ENCODE results near the gene FNBP1.

Gene FNBP1

DNA sequence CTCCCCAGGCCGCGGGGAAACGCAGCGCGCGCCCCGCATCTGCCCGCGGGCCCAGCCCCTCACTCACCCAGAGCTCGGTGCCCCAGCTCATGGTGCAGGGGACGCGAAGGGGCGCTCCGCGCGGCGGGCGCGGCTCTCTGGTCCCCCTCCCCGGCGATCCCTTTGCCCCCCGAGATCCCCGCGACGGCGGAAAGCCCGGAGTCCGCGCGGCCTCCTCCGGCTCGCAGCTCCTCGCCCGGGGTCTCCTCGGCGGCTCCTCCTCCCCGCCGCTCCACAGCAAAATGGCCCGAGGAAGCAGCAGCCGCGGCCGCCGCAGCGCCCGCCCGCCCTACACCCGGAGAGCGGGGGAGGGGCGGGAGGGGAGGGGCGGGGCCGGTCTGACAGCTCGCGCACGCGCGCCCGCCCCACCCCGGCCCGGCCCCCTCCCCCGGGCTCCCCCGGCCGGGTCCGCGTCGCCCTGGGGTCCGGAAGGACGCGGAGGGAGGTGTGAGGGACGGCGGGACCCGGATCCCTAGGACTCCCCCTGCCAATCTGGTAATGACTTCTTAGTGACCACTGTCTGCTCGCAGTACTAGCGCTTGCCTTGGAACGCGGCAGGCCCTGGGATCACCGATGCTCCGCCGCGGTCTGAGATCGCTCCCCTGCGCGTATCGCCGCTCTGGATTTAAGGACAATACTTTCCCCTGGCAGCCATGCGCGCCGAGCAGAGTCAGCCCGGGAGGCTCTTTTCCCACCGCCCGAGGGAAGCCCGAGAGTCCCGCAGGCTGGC is at the start of gene FNBP1:
FNBP1 (minus strand) TSS at position 305 of the 769 bp plus-strand sequence; CDS start at position 91, 214 bp downstream.
- DNase-seq: peak; percentile 86
- Mint-ChIP-seq H3K27me3 (peaks cover 3% of the 10 kb centered on the region), H3K9me3 (no peaks in the 10 kb centered on the region), H3K4me3 (peak within 1 kb of the TSS; percentile 99), H3K4me1 (peaks cover 64% of the 10 kb centered on the region), H3K27ac (peak within 1 kb of the TSS; percentile 98), H3K36me3 (peaks cover 15% of the 10 kb centered on the region)
- CTCF ChIA-PET: no interaction called here

DNA sequence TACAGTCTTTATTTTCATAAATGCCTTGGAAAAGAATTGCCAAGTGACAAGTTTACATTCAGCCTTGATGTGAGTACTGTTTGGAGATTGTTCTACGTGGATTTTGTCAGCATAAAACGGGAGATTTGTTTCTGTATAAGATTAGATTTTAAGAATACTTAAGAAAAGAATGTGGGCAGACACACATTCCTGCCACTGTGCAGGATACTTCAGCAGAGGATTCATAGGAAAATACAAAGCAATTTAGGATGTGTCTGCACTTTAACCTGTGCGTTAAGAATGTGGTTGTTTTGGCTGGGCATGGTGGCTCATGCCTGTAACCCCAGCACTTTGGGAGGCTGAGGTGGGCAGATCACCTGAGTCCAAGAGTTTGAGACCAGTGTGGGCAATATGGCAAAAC is 47.9 kb upstream of the FNBP1 start:
- CTCF ChIA-PET: no interaction called here
- Mint-ChIP-seq H3K9me3 (no peaks in the 10 kb centered on the region), H3K4me1 (peaks cover 2% of the 10 kb centered on the region), H3K36me3 (peaks cover 30% of the 10 kb centered on the region), H3K4me3 (no peak overlapping the region), H3K27me3 (no peaks in the 10 kb centered on the region), H3K27ac (no peak overlapping the region)
- DNase-seq: no peak

DNA sequence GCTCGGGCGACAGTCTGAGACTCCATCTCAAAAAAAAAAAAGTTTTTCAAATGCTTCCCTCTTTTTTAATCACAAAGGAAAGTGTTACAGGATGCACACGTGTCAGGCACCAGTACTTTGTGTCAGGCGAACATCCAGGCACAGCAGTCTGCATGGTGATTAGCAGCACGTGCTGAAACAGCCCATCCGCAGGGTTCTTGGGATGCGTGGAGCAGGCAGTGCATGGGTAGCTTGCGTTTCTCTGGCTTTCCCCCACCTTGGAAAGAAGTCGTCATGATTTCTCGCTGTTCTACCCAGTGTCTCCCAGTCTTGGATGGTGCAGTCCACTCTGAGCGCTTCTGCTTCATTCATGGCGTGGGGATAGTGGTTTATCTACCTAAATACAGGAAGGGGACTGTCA is 46.2 kb upstream of the FNBP1 start:
- Mint-ChIP-seq H3K4me1 (peaks cover 2% of the 10 kb centered on the region), H3K9me3 (no peaks in the 10 kb centered on the region), H3K27me3 (no peaks in the 10 kb centered on the region), H3K36me3 (peaks cover 28% of the 10 kb centered on the region), H3K4me3 (no peak overlapping the region), H3K27ac (no peak overlapping the region)
- DNase-seq: no peak
- CTCF ChIA-PET: interaction anchor here (2.0 kb wide), 1 partner anchor 204 kb away, joined by 6 read pairs; no protein-coding TSS in a partner anchor

DNA sequence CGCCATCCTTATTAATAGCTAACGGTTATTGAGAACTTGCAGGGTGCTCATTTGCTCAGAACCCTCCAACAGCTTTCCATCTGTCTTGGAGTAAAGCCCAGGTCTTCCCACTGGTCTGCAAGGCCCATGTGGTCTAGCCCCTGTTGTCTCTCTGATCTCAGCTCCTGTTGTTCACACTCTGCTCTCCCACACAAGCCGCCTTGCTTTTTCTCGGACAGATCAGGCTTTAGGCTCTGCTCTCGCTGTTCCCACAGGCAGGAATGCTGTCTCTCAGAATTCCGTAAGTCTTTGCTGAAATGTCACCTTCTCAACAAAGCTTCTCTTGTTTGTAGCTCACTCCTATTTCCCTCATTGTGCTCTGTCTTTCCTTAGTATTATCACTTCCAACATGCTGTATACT is 45.1 kb upstream of the FNBP1 start:
- peaks cover 2% of the 10 kb centered on the region for H3K4me1 Mint-ChIP-seq
- no peak overlapping the region for H3K27ac Mint-ChIP-seq
- H3K27me3 Mint-ChIP-seq: no peaks in the 10 kb centered on the region
- no peak overlapping the region for H3K4me3 Mint-ChIP-seq
- CTCF ChIA-PET: interaction anchor here (2.0 kb wide), 1 partner anchor 203 kb away, joined by 6 read pairs; no protein-coding TSS in a partner anchor
- no peaks in the 10 kb centered on the region for H3K9me3 Mint-ChIP-seq
- peaks cover 28% of the 10 kb centered on the region for H3K36me3 Mint-ChIP-seq
- DNase-seq: no peak

DNA sequence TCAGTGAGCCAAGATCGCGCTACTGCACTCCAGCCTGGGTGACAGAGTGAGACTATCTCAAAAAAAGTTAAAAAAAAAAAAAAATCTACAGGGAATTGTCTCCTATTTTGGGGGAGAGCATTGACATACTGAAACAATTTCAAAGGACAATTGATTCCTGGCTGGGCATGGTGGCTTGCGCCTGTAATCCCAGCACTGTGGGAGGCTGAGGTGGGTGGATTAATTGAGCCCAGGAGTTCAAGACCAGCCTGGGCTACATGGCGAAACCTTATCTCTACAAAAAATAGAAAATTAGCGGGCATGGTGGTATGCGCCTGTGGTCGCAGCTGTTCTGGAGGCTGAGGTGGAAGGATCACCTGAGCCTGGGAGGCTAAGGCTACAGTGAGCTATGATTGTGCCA is 41.3 kb upstream of the FNBP1 start:
- Mint-ChIP-seq H3K27me3 (no peaks in the 10 kb centered on the region), H3K27ac (no peak overlapping the region), H3K36me3 (peaks cover 23% of the 10 kb centered on the region), H3K4me1 (no peaks in the 10 kb centered on the region), H3K4me3 (no peak overlapping the region), H3K9me3 (no peaks in the 10 kb centered on the region)
- no peak for DNase-seq
- CTCF ChIA-PET: no interaction called here

DNA sequence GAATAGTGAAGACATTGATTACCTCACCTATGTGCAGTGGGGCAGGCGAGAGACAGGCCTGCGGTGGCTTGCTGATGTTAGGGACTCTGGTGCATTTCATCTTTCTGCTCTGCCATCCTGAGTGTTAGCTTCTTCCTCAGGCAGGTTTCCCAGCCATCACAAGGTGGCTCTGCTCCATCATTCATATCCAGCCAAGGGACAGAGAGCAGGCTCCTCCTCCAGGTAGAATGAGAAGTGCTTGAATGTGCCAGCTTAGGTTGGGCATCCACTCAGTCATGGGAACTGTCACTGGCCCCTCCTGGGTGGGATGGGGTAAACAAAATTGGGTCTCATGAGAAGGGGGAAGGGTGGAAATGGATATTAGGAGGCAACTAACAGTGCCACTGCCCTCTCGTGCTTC is 35.6 kb upstream of the FNBP1 start:
- DNase-seq: no peak
- H3K9me3 Mint-ChIP-seq: no peaks in the 10 kb centered on the region
- no peak overlapping the region for H3K27ac Mint-ChIP-seq
- peaks cover 11% of the 10 kb centered on the region for H3K4me1 Mint-ChIP-seq
- H3K27me3 Mint-ChIP-seq: no peaks in the 10 kb centered on the region
- CTCF ChIA-PET: no interaction called here
- H3K4me3 Mint-ChIP-seq: no peak overlapping the region
- peaks cover 34% of the 10 kb centered on the region for H3K36me3 Mint-ChIP-seq

DNA sequence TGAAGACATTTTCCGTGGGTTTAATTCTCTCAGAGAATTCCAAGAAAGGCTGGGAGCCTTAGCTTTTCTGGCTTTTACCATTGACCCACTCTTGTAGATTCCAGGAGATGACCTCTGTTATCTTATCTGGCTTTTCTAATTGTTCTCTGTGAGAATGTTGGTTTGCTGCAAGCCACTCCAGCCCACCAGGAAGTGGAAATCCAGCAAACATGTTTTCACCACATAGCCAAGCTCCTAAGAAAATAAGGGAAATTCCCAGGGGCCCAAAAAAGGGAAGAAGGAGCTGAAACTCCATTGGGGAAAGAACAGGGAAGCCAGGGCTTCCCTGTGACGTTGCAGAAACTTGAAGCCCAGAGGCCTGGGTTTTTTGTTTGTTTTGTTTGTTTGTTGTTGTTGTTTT is 30.4 kb upstream of the FNBP1 start:
- Mint-ChIP-seq H3K36me3 (peaks cover 21% of the 10 kb centered on the region), H3K27ac (no peak overlapping the region), H3K4me1 (peaks cover 29% of the 10 kb centered on the region), H3K4me3 (no peak overlapping the region), H3K9me3 (no peaks in the 10 kb centered on the region), H3K27me3 (no peaks in the 10 kb centered on the region)
- no peak for DNase-seq
- CTCF ChIA-PET: no interaction called here

DNA sequence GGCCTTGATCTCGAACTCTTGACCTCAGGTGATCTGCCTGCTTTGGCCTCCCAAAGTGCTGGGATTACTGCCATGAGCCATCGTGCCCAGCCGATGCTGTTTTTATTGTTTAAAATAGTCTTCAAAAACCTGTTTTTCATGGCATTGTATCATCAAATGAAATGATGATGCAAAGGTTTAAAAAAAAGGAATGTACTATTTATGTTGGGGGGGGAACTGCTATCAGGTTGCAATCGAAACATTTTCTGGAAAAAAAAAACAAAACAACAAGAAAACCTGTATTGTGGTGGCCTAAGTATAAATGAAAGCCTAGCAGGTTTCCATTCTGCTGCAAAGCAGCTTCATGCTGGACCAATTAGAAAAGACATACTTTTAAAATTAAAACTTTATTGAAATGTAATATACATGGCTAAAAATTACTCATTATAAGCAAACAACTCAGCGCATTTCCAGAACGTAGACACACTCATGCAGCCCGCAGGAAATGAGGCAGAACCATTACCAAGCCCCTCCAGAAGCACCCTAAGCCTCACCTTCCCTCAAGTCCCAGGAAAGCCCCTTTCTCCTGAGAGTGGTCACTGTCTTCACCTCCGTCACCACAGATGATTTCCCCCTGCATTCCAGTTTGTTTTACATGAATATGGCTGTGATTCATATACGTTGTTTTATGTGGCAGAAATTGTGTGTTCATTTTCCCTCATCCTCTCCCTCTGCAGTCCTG is 29.7 kb upstream of the FNBP1 start:
- CTCF ChIA-PET: no interaction called here
- H3K36me3 Mint-ChIP-seq: peaks cover 17% of the 10 kb centered on the region

DNA sequence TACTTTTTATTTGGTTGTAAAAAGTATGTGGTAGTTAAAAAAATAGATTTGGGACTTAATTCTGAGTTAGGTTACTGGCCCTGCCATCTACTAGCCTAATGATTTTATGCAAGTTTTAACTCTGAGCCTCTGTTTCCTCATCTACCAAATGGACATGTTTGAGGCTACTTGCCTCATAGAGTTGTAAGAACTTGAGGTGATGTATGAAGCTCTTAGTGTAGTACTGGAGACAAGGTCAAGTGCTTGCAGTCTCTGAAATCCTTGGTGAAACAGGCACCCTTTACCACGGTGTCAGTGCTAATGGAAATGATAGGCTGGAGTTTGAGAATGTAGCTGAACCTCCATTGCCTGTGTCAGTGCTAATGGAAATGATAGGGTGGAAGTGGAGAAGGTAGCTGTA is 26.1 kb upstream of the FNBP1 start:
- no peak for DNase-seq
- no peaks in the 10 kb centered on the region for H3K27me3 Mint-ChIP-seq
- H3K4me1 Mint-ChIP-seq: peaks cover 22% of the 10 kb centered on the region
- CTCF ChIA-PET: interaction anchor here (0.9 to 1.4 kb wide), 2 partner anchors 10 to 18 kb away, joined by 3 to 5 read pairs; no protein-coding TSS in a partner anchor
- no peak overlapping the region for H3K27ac Mint-ChIP-seq
- H3K9me3 Mint-ChIP-seq: no peaks in the 10 kb centered on the region
- no peak overlapping the region for H3K4me3 Mint-ChIP-seq
- peaks cover 6% of the 10 kb centered on the region for H3K36me3 Mint-ChIP-seq

More for the DNA sequence above, 29.7 kb upstream of the FNBP1 start:
- H3K4me1 Mint-ChIP-seq: peaks cover 31% of the 10 kb centered on the region
- no peak for DNase-seq
- no peak overlapping the region for H3K4me3 Mint-ChIP-seq
- H3K9me3 Mint-ChIP-seq: no peaks in the 10 kb centered on the region
- H3K27me3 Mint-ChIP-seq: no peaks in the 10 kb centered on the region
- peak overlapping the region; percentile 35 for H3K27ac Mint-ChIP-seq

DNA sequence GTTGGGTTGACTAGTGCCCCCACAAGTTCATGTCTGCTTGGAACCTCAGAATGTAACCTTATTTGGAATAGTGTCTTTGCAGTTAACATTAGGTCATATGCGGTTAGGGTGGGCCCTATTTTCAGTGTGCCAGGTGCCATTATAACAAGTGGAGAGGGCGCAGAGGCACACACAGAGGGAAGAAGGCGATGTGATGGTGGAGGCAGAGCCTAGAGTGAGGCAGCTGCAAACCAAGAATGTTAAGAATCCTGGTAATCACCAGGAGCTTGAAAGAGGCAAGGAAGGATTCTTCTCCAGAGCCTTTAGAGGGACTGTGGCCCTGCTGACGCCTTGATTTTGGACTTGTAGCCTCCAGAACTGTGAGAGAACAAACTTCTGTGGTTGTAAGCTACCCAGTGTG is 21.6 kb upstream of the FNBP1 start:
- DNase-seq: no peak
- H3K9me3 Mint-ChIP-seq: no peaks in the 10 kb centered on the region
- H3K4me1 Mint-ChIP-seq: peaks cover 27% of the 10 kb centered on the region
- CTCF ChIA-PET: interaction anchor here (1.0 to 1.1 kb wide), 2 partner anchors 25 to 338 kb away, joined by 3 read pairs; no protein-coding TSS in a partner anchor
- H3K36me3 Mint-ChIP-seq: peaks cover 4% of the 10 kb centered on the region
- H3K4me3 Mint-ChIP-seq: no peak overlapping the region
- no peak overlapping the region for H3K27ac Mint-ChIP-seq
- no peaks in the 10 kb centered on the region for H3K27me3 Mint-ChIP-seq

DNA sequence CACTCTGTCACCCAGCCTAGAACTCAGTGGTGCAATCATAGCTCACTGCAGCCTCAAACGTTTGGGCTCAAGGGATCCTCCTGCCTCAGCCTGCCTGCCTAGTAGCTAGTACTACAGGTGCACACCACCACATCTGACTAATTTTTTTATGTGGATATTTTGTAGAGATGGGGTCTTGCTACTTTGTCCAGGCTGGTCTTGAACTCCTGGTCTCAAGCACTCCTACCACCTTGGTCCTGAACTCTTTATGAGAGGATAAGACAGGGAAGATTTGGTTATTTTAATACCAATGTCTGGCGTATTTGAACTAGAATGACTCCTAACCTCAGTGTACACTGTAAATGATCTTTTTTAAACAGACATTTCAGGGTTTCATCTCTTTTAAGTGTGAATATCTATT is 19.8 kb upstream of the FNBP1 start:
- Mint-ChIP-seq H3K9me3 (no peaks in the 10 kb centered on the region), H3K4me3 (no peak overlapping the region), H3K27me3 (no peaks in the 10 kb centered on the region), H3K36me3 (peaks cover 13% of the 10 kb centered on the region), H3K27ac (no peak overlapping the region), H3K4me1 (peaks cover 19% of the 10 kb centered on the region)
- no peak for DNase-seq
- CTCF ChIA-PET: interaction anchor here (0.6 kb wide), 1 partner anchor 80 kb away, joined by 3 read pairs; no protein-coding TSS in a partner anchor

DNA sequence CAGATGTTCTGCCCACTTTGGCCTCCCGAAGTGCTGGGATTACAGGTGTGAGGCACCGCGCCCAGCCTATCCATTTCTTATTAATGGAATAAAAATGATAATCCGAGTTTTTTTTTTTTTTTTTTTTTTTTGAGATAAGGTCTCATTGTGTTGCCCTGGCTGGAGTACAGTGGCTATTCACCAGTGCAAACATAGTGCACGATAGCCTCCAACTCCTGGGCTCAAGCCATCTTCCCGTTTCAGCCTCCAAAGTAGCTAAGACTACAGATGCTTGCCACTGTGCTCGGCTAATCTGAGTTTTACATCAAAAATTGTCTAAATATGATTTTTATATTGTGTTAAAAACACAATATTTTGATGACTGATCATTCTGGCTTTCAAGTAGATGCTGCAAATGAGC is 17.3 kb upstream of the FNBP1 start:
- Mint-ChIP-seq H3K4me3 (no peak overlapping the region), H3K36me3 (peaks cover 12% of the 10 kb centered on the region), H3K27me3 (no peaks in the 10 kb centered on the region), H3K4me1 (peaks cover 26% of the 10 kb centered on the region), H3K9me3 (no peaks in the 10 kb centered on the region), H3K27ac (no peak overlapping the region)
- CTCF ChIA-PET: interaction anchor here (0.7 kb wide), 1 partner anchor 182 kb away, joined by 3 read pairs; no protein-coding TSS in a partner anchor
- no peak for DNase-seq

DNA sequence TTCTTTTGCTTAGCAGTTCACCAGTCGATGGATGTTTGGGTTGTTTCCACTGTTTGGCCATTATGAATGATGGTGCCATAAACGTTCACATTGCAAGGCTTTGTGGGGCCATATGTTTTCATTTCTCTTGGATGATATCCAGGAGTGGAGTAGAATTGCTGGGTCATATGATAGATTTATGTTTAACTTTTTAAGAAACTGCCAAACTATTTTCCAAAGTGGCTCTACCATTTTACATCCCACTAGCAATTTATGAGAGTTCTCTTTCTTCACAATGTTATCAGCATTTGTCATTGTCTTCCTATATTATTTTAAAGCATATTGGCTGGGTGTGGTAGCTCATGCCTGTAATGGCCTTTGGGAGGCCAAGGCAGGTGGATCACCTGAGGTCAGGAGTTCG is 15.9 kb upstream of the FNBP1 start:
- Mint-ChIP-seq H3K27me3 (no peaks in the 10 kb centered on the region), H3K4me1 (peaks cover 35% of the 10 kb centered on the region), H3K27ac (no peak overlapping the region), H3K9me3 (no peaks in the 10 kb centered on the region), H3K36me3 (peaks cover 12% of the 10 kb centered on the region), H3K4me3 (no peak overlapping the region)
- DNase-seq: no peak
- CTCF ChIA-PET: interaction anchor here (1.0 kb wide), 1 partner anchor 11 kb away, joined by 3 read pairs; no protein-coding TSS in a partner anchor

DNA sequence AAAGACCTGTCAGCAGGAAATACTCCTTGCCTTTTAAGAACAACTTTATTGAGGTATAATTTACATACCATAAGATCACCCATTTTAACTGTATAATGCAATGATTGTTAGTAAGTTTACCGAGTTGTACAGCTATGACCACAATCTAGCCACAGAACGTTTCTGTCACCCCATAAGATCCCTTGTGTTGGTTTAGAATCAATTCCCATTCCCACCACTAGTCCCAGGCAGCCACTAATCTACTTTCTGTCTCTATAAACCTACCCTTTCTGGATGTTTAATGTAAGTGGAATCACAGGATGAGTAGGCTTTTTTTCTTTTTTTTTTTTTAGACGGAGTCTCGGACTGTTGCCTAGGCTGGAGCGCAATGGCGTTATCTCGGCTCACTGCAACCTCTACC is 15.2 kb upstream of the FNBP1 start:
- H3K9me3 Mint-ChIP-seq: no peaks in the 10 kb centered on the region
- peaks cover 38% of the 10 kb centered on the region for H3K4me1 Mint-ChIP-seq

More for the DNA sequence above, 15.2 kb upstream of the FNBP1 start:
- no peaks in the 10 kb centered on the region for H3K27me3 Mint-ChIP-seq
- CTCF ChIA-PET: interaction anchor here (0.7 kb wide), 1 partner anchor 9 kb away, joined by 6 read pairs; no protein-coding TSS in a partner anchor
- H3K36me3 Mint-ChIP-seq: peaks cover 12% of the 10 kb centered on the region
- H3K27ac Mint-ChIP-seq: no peak overlapping the region
- no peak overlapping the region for H3K4me3 Mint-ChIP-seq
- peak; percentile 32 for DNase-seq

Data from activated naive CD4-positive, alpha-beta T cell treated with anti-CD3 and anti-CD28 coated beads, Interleukin-2, amount 10 ng/mL, durations not matched to agents 7 days and 5 days (primary cell).